ENCODE measurements around the gene ASAP2. TPM values are rescaled to one million over a fixed set of nuclear protein-coding genes. Genes with fewer than 3 reads are reported as not detected.

Gene ASAP2
- total RNA-seq, 1 donor from 2014 or later, result 10.1 TPM

Other genes with a start within 250 kb of the ASAP2 start
- 15.5 TPM for gene MBOAT2, start 203.1 kb upstream of the ASAP2 start, total RNA-seq
- 102 TPM for gene ITGB1BP1, start 216.7 kb downstream of the ASAP2 start, total RNA-seq
- gene CPSF3, start 216.8 kb downstream of the ASAP2 start, total RNA-seq, result 15.5 TPM